GM10847 (cell line): ENCODE results near the gene FAM47E.

Source experiments
- POLR2A ChIP-seq: IDR thresholded peaks from 2 replicates; pipeline ENCODE4 v1.6.1; 2011; ENCODE audit not compliant: insufficient read length; ENCODE audit errors: extremely low read depth

FAM47E gene

DNA sequence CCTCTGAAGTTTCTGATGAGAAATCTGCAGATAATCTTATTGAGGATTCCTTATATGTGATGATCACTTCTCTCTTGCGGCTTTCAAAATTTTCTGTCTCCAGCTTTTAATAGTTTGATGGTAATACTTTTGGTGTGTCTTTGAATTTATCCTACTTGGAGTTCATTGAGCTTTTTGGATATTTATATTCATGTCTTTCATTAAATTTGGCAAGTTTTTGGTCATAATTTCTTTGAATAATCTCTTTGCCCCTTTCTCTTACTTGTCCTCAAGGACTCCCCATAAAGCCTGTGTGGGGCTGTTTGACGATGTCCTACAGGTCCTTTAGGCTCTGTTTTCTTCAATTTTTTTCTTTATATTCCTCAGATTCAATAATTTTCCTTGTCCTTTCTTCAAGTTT is 11.3 kb upstream of the FAM47E start:
- TF ChIP-seq POLR2A = no peak

DNA sequence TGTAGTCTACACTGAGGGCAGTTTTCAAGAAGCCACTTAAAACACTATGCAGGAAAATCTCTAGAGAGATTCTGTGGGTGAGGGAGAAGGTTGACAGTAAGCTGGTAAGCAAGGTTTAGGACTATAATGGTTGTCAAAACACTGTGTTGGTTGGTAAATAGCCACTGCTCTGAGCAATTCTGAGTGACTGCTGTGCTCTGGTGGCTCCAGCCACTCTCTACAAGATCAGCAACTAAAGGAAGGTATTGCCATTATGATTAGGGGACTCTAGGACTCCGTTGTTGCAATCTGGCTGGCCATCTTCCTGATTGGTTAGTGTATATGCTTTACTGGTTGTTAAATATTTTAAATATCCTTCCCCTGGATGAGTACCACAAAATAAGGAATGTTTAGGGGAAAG is 5.5 kb upstream of the FAM47E start:
- TF ChIP-seq POLR2A = no peak

DNA sequence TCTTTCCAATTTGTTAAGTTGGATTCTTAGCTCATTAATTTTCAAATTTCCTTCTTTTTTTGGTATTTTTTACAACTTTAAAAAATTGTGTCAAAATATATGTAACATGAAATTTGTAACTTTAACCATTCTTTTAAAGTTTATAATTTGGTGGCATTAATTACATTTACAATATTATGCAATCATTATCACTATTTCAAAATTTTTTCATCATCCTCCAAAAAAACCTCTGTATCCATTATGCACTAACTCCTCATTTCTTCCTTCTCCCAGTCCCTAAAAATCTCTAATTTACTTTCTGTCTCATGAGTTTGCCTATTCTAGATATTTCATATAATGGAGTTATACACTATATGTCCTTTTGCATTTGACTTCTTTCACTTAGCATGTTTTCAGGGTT is 4.7 kb upstream of the FAM47E start:
- no peak for TF ChIP-seq POLR2A

DNA sequence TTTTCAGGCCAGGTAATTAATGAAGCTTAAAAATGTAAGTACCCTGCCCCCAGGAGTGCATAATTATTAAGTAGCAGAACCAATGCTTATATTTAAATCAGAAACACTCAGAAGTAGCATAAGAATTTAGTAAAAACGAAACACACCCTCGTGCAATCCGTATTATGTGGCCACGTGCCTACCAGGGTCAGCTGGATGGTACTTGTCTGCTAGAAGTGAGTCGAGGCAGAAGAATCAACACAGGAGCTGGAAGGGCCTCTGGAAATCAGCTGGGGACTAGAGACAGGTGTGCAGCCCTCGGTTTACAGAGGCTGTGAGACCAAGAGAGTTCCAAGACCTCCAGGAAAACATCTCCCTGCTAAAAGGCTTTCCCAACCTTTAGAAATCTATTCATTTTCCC is 559 bp upstream of the FAM47E start:
- no peak for TF ChIP-seq POLR2A

DNA sequence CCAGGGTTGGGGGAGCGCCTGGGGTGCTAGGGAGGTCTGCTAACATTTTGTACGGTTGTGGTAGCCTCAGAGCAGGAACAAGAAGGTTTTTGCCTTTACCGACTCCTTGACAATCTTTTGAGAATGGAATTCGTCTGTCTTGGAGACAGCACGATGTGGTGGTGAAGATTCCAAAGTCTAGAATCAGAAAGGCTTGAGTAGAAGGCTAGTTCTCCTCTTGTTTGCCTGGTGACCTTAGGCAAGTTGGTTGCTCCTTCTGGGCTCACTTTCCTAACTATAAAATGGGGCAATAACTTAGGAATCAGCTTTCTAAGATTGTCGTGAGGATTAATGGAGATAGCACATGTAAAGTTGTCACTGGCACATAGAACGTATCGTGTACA is 741 bp downstream of the FAM47E start:
- no peak for TF ChIP-seq POLR2A

DNA sequence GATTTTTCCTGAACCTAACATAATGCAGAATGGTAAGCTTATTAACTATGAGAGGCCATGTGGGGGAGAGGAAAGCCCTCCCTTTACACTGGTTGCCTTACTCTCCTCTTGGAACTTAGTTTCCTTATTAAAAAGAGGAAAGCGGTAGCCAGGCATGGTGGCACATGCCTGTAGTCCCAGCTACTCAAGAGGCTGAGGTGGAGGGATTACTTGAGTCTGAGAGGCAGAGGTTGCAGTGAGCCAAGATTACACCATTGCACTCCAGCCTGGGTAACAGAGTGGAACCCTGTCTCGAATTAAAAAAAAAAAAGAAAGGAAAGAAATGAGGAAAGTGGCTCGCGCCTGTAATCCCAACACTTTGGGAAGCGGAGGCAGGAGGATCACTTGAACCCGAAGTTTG is 2.0 kb downstream of the FAM47E start:
- TF ChIP-seq POLR2A = no peak

DNA sequence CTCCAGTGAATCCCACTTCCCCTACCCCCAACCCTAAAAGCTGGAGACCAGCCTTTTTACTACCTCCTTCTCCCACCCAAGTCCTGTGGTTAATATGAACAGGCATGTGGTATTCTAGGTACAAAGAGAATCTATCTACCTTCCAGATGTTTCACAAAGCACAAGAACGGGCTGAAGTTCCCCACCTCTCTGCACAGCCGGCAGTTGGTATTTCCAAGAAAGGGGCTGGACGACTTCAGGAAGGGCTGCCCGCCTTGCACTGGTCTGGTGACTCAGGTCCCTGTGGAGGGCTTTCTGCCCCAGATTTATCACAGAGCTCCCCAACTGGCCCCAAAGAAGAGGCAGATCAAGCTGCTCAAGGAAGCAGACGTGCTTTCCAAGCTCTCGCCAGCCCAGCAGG is 4.5 kb downstream of the FAM47E start:
- no peak for TF ChIP-seq POLR2A

DNA sequence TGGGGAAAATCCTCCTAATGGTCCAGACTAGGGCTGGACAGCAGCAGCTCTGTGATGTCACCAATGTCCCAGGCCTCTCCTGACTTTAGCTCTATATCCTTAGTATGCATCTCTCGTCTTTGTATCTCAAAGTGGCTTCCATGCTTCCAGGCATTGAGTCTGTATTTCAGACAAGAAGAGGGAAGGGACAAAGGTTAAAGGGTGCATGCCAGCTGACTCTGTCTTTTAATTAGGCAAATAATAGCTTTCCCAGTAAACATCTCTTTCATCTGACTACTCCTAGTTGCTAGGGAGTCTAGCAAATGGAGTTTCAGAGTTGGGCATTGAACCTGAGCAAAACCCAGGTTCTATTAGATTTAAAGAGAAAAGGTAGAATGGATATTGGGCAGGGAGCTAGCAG is 5.4 kb downstream of the FAM47E start:
- TF ChIP-seq POLR2A = no peak

DNA sequence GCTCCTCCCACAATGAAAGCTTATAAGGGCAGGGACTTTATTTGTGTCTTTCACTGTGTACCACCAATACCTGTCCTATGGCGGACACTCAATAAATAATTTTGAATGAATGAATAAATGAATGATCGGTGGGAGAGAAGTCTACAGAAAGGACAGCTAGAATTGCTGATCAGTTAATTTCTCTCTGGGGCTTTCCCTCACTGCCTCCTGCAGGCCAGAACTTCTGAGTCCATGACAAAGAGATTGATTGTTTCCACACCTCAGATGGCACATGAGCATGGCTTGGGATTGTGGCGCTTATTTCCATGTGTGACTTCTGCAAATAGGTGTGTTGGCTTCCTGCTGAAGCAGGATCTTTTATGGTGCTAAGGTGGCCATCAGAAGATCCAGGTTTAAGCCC is 6.3 kb downstream of the FAM47E start:
- no peak for TF ChIP-seq POLR2A

DNA sequence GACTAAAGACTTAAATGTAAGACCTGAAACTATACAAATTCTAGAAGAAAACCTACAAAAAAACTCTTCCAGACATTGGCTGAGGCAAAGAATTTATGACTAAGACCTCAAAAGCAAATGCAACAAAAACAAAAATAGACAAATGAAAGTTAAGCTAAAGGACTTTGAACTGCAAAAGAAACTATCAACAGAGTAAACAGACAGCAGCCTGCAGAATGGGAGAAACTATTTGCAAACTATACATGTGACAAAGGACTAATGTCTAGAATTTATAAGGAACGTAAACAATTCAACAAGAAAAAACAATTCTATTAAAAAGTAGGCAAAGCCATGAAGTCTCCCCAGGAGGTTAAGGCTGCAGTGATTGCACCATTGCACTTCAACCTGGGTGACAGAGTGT is 9.1 kb downstream of the FAM47E start:
- no peak for TF ChIP-seq POLR2A

DNA sequence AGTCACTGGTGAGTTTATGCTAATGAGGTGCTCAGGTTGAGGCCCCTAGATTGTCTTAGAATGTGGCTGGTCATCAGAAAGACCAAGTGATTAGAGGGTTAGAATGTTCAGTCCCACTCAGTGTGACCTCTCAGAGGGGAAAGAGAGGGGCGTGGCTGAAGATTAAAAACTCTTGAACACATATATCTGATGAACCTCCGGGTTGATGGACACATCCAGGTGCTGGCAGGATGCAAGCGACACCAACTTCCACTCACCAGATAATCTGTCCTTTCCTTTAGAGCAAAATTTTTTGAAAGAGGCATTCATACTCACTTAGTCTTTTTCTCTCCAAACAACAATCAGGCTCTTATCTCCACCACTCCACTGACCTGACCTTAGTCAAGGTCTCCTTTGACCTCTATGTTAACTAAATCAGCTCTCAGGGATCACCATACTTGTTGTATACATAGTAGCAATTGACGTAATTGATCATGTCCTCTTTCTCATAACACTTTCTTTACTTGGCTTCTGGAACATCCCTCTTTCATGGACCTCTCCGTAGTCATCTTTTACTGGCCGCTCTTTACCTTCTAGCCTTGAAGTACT is 14.2 kb downstream of the FAM47E start:
- TF ChIP-seq POLR2A = no peak

DNA sequence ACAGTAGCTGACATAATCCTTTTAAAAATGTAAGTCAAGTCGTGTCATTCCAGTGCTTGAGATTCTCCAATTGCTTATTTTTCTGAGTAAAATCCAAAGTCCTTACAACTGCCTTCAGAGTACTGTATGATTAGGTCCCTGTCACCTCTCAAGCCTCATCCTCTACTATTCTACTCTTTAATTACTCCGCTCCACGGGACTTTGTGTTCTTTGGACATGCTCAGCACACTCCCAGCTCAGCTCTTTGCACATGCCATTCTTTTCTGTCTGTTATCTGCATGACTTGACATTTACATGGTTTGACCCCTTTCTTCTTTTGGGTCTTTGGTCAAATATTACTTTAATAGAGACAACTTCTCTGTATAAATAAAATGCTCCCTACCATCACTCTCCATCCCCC is 15.1 kb downstream of the FAM47E start:
- no peak for TF ChIP-seq POLR2A

DNA sequence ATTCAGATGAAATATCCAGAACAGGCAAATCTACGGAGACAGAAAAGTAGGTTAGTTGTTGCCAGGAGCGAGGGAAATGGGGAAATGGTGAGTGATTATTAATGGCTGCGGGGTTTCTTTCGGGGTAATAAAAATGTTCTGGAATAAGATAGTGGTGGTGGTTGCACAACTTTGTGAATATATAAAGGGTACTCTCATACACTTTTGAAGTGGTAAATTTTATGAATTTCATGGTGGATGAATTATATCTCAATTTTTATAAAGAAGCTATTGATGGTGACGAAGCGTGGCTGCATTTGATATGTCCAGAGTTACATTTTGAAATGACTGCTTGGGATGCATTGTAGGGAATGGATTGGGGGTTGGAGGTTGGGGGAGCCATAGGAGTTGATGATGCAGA is 16.3 kb downstream of the FAM47E start:
- TF ChIP-seq POLR2A = no peak

DNA sequence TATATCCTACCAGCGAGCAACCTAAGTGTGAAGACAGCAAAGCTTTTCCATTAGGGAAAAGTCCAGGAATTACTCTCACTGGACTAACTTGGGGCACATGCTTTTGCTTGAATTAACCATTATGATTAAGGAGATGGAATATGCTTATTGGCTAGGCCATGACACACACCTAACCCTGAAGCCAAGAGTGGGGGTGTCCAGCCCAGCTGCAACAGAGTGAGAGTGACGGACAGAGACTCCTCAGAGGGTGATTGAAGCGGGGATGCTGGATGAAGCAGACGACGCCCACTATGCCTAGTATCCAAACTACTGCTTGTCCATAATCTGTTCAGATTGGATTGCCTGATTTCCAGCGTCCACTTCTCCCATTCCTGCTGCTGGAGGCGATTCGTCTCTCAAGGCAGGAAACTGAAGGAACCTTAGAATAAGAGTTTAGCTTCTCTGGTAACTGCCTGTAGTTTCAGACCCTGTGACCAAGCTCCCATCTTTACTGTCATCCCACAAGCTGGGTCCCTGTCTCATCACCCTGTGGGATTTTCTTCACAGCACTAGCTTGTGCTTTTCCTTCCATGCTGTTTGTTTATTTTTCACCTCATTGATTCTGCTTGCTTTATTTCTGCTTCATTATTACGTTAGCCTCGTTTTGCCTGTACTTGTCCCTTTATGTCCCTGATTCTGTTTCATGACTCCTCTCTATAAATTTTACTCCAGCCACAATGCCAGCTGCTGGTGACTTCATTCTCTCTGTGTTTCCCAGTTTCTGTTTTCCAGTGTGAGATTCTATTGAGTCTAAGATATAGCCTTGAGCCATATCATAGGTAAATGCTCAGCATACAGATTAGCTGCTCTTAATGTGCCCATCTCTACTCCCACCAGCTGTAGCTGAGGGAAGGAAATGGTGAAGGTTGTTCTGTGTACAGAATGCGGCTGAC is 19.0 kb downstream of the FAM47E start:
- TF ChIP-seq POLR2A = no peak

DNA sequence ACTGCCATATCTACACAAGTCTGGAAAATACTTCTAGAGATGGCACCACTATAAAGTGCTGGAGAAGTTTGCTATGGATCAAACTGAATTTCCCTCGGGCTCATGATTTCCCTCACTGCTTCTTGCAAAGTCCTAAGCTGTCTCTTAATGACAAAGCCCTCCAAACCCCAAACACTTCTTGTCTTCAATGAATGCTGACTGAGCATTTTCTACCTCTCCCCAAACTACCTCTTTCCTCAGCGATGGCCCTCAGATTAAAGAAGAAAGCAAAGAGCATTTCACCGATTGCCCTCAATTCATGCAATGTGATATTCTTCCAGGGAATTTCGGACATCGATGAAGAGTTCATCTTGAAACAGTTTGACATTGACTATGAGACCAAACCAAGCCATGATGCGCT is 19.7 kb downstream of the FAM47E start:
- TF ChIP-seq POLR2A = no peak

DNA sequence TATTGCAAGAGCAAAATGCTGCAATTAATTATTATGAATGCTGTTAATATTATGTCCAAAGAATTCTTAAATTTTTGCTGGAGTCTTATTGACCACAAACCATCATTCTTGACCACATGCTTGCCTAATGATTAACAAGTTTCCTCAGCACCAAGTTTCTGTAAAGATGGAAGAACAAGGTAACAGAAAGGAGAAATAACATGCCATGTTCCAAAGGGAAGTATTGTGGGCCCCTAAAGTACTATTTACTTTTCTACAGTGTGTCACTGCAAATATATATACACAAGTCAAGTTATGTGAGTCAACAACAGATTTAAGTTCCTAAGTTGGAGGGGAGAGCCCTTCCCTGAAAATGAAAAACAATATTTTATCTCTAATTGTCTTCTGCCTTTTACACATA is 20.6 kb downstream of the FAM47E start:
- no peak for TF ChIP-seq POLR2A

DNA sequence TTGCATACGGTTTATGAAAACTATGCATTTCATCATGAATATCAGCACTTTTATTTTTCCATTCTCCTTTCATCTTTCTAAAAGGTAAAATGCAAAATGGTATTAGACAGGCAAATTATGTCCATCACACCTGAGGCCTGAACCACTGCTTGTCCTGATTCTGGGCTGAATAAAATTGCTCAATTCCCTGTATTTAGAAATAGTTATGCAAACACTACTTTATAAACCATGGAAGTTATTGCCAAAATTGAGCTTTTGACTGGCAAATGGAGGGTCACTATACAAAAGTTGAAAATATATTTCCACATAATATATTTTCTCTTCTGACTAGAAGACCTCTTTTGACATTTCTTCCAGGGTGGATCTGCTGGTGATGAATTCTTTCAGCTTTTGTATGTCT is 21.1 kb downstream of the FAM47E start:
- TF ChIP-seq POLR2A = no peak

DNA sequence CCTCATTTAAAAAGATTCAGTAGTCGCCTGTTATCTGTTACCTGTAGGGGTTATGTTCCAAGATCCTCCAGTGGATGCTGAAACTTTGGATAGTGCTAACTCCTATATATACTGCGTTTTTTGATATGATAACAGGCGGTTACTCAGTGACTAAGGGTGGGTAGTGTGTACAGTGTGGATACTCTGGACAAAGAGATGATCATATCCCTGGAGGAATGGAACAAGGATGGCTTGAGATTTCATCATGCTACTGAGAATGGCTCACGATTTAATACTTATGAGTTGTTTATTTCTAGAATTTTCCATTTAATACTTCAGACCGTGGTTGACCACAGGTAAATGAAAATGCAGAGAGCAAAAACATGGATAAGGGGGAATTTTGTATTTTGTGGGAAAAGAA is 21.5 kb downstream of the FAM47E start:
- no peak for TF ChIP-seq POLR2A
